Right atrium auricular region (tissue), 2 donors: ENCODE data around the gene SMC3. TPM values are rescaled to one million over a fixed set of nuclear protein-coding genes. Genes with fewer than 3 reads are reported as not detected.

Experiments used
- DNase-seq: peaks from one replicate; pipeline ENCODE4 v3.0.0-alpha.2; 2019; ENCODE audit warnings: low spot score
- H3K27ac ChIP-seq, 2 donors: fragments of 200-600 bp; sonication (generic); 1 replicate in 1 of 2; 2 replicates in 1 of 2; pipeline ENCODE4 v1.5.1; 2016 to 2019
- H3K27me3 ChIP-seq, 2 donors: fragments of 200-600 bp; sonication (generic); one replicate each; pipeline versions ENCODE4 v1.5.1 to v1.6.0; 2017 to 2019
- H3K36me3 ChIP-seq: fragments of 200-600 bp; sonication (generic); one replicate; pipeline ENCODE4 v1.5.1; 2016
- H3K4me1 ChIP-seq, 2 donors: fragments of 200-600 bp; sonication (generic); one replicate each; pipeline versions ENCODE4 v1.5.1 to v1.6.0; 2017 to 2019
- H3K4me3 ChIP-seq, 2 donors: fragments of 200-600 bp; sonication (generic); 1 replicate in 1 of 2; 2 replicates in 1 of 2; pipeline ENCODE4 v1.5.1; 2017 to 2019; ENCODE audit warnings: mild to moderate bottlenecking in 1 of 2, moderate library complexity in 1 of 2
- H3K9me3 ChIP-seq, 2 donors: fragments of 200-600 bp; sonication (generic); one replicate each; pipeline ENCODE4 v1.5.1; 2019
- CTCF ChIP-seq, 2 donors: fragments of 200-600 bp; sonication (generic); IDR thresholded peaks; one replicate each; pipeline ENCODE4 v1.5.1; 2019; ENCODE audit warnings: antibody characterized with exemption in 2 of 2
- total RNA-seq, 2 donors: library from RNA; depleted of rRNA; stranded (reverse); fragments of >200 nt; gene quantifications; one replicate each; pipeline ENCODE4 v1.1.0, GENCODE V29; 2016

Gene SMC3
- total RNA-seq, 2 donors from 2014 or later = 18.1 to 18.3 TPM

GRCh38 chr10:110556969-110557601 is 10.4 kb upstream of the SMC3 start:
- Histone ChIP-seq H3K36me3 (no peaks in the 10 kb centered on the region), H3K27me3 (no peaks in the 10 kb centered on the region), H3K4me1 (no peaks in the 10 kb centered on the region), H3K4me3 (no peak overlapping the region), H3K27ac (no peak overlapping the region), H3K9me3 (no peaks in the 10 kb centered on the region)
- TF ChIP-seq CTCF (IDR thresholded peaks at IDR 0.05) = peak; percentile 37 to 71
- DNase-seq = no peak

- no peak overlapping the region for H3K4me3 ChIP-seq
- no peaks in the 10 kb centered on the region for H3K27me3 ChIP-seq
- no peaks in the 10 kb centered on the region for H3K36me3 ChIP-seq
- no peaks in the 10 kb centered on the region for H3K4me1 ChIP-seq
- TF ChIP-seq CTCF (IDR thresholded peaks at IDR 0.05) = no peak
- no peak overlapping the region for H3K27ac ChIP-seq
- H3K9me3 ChIP-seq = no peaks in the 10 kb centered on the region
- no peak for DNase-seq
Observed at GRCh38 chr10:110558041-110558440, 9.5 kb upstream of the SMC3 start.

- no peak overlapping the region for H3K4me3 ChIP-seq
- H3K27ac ChIP-seq = no peak overlapping the region
- no peaks in the 10 kb centered on the region for H3K9me3 ChIP-seq
- no peaks in the 10 kb centered on the region for H3K36me3 ChIP-seq
- H3K27me3 ChIP-seq = no peaks in the 10 kb centered on the region
- no peak for DNase-seq
- no peak for TF ChIP-seq CTCF (IDR thresholded peaks at IDR 0.05)
- H3K4me1 ChIP-seq = no peaks in the 10 kb centered on the region
Observed at GRCh38 chr10:110560012-110560411, 7.5 kb upstream of the SMC3 start.

- H3K9me3 ChIP-seq = no peaks in the 10 kb centered on the region
- no peaks in the 10 kb centered on the region for H3K36me3 ChIP-seq
- no peak overlapping the region for H3K4me3 ChIP-seq
- H3K27me3 ChIP-seq = no peaks in the 10 kb centered on the region
- DNase-seq = no peak
- TF ChIP-seq CTCF (IDR thresholded peaks at IDR 0.05) = no peak
- H3K4me1 ChIP-seq = peaks cover 0 to under 1% of the 10 kb centered on the region in 2 donors
- H3K27ac ChIP-seq = no peak overlapping the region
Observed at GRCh38 chr10:110561292-110561691, 6.2 kb upstream of the SMC3 start.

- Histone ChIP-seq H3K9me3 (no peaks in the 10 kb centered on the region), H3K4me1 (peaks cover 0 to 7% of the 10 kb centered on the region in 2 donors), H3K27me3 (no peaks in the 10 kb centered on the region), H3K36me3 (no peaks in the 10 kb centered on the region), H3K27ac (no peak overlapping the region), H3K4me3 (no peak overlapping the region)
- no peak for DNase-seq
- TF ChIP-seq CTCF (IDR thresholded peaks at IDR 0.05) = no peak
Observed at GRCh38 chr10:110562348-110562747, 5.1 kb upstream of the SMC3 start.

GRCh38 chr10:110563132-110563531 is 4.4 kb upstream of the SMC3 start:
- H3K27me3 ChIP-seq = no peaks in the 10 kb centered on the region
- no peak overlapping the region for H3K27ac ChIP-seq
- H3K9me3 ChIP-seq = no peaks in the 10 kb centered on the region
- peaks cover 0 to 7% of the 10 kb centered on the region in 2 donors for H3K4me1 ChIP-seq
- H3K36me3 ChIP-seq = no peaks in the 10 kb centered on the region
- TF ChIP-seq CTCF (IDR thresholded peaks at IDR 0.05) = no peak
- H3K4me3 ChIP-seq = no peak overlapping the region
- no peak for DNase-seq
